Upper lobe of left lung (tissue), 4 donors: ENCODE results near the gene PPP2R2D.

Experiments
- EP300 ChIP-seq, 4 donors: sonication (generic); formaldehyde crosslinking; IDR thresholded peaks; one replicate each; pipeline ENCODE4 v1.5.1; 2017; ENCODE audit warnings: antibody characterized with exemption in 4 of 4, control low read depth in 2 of 4
- POLR2A ChIP-seq, 4 donors: fragments of 450-650 bp; IDR thresholded peaks; one replicate each; pipeline ENCODE4 v1.5.1; 2016 to 2017; ENCODE audit warnings: antibody characterized with exemption in 4 of 4, mild to moderate bottlenecking in 2 of 4
- POLR2AphosphoS5 ChIP-seq, 2 donors: sonication (generic); formaldehyde crosslinking; IDR thresholded peaks; one replicate each; pipeline ENCODE4 v1.5.1; 2017; ENCODE audit warnings: antibody characterized with exemption in 2 of 2
- TF ChIP-seq, protein P1 (sequence below), 6 experiments: fragments of 450-650 bp in 4 of 6; fragments of 200-600 bp in 2 of 6; sonication (generic) in 2 of 6; IDR thresholded peaks; one replicate each; pipeline ENCODE4 v1.5.1; 2016 to 2019; ENCODE audit warnings: antibody characterized with exemption in 6 of 6

DNA sequence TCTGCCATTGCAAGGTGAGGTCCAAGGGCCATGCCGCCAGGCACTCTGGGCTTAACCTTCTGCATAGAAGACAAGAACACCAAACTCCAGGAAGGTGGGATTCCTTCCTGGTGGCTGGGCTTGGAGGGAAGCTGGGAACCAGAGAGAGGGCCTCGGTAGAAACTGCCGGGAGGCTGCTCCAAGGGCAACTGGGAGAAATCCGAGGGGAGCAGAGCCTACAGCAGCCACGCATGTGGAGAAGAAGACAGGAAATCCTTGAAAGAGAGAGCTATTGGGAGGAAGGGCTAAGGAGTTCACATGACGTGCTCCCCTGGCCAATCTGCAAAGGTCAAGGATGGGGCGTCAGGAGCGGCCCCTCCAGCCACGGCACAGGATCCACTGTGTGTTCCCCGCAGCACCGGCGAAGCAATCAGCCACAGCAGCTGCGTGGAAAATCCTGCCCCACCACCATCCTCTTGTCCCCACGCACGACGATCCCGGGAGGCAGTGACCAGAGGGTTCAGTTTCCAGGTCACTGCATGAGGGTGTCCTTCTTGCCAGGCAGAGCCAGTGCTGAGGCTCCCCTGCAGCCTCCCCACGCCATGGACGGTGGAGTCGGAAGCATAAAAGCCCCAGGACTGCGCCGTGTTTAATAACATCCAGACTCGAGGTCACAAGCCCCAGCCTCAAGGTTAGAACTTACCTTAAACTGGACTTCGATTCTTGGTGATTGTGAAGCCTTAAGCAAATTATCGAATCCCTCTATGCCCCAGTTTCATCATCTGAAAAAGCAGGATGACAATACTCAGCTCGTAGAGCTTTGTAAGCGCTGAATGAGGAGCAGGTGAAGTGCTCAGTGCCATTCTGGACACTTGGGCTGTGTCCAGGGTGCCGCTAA, 8.6 kb upstream of the PPP2R2D start:
- TF ChIP-seq, protein P1, sequence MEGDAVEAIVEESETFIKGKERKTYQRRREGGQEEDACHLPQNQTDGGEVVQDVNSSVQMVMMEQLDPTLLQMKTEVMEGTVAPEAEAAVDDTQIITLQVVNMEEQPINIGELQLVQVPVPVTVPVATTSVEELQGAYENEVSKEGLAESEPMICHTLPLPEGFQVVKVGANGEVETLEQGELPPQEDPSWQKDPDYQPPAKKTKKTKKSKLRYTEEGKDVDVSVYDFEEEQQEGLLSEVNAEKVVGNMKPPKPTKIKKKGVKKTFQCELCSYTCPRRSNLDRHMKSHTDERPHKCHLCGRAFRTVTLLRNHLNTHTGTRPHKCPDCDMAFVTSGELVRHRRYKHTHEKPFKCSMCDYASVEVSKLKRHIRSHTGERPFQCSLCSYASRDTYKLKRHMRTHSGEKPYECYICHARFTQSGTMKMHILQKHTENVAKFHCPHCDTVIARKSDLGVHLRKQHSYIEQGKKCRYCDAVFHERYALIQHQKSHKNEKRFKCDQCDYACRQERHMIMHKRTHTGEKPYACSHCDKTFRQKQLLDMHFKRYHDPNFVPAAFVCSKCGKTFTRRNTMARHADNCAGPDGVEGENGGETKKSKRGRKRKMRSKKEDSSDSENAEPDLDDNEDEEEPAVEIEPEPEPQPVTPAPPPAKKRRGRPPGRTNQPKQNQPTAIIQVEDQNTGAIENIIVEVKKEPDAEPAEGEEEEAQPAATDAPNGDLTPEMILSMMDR (IDR thresholded peaks at IDR 0.05), result no peak
- no peak for TF ChIP-seq POLR2A (IDR thresholded peaks at IDR 0.05)
- no peak for TF ChIP-seq EP300 (IDR thresholded peaks at IDR 0.05)
- no peak for TF ChIP-seq POLR2AphosphoS5 (IDR thresholded peaks at IDR 0.05)
